Measurements from ENCODE around the gene SCYL3. TPM values are rescaled to one million over a fixed set of nuclear protein-coding genes. Genes with fewer than 3 reads are reported as not detected.

Gene SCYL3
- total and polyA plus RNA-seq, 2 of the 13 experiments (the other 11 are each of a cell fraction or from before 2014, with no cell fraction given), result 3.3 to 4.9 TPM

DNA sequence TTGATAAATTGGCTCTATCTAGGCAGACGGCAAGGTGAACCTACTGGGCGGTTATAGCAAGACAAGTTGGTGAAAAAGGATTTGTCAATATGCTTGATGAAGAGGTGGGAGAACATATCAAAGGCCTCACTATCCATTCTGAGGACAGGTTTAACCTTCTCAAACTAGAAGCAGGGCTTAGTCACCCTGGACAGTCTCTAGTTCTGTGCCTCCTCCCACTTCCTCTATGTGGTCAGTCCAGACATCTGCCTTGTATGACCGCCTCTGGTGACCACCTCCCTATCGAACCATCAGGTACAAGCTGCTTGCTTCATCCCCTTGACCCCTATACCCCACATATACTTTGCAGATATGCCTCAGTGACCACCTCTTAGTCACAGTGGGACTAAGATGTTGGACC is 2.3 kb upstream of the SCYL3 start:
- ATAC-seq, result no peak
- no peak overlapping the region for H3K27ac ChIP-seq (ENCODE audit: extremely low read length, insufficient read depth, low read length)
- no peak overlapping the region for H3K9ac ChIP-seq (ENCODE audit: insufficient read depth, low read depth, low read length)
- no peak for FAIRE-seq
- H2AFZ ChIP-seq (ENCODE audit: low read length), result peak overlapping the region; percentile 21
- no peak for DNase-seq (ENCODE audit: low spot score)
- WGBS (ENCODE audit: low lambda C conversion rate), result 70% methylated on average over 4 of the region's 4 CpGs
- no peak overlapping the region for H3K4me3 ChIP-seq (replicated peaks in 1 of 3; ENCODE audit: insufficient read depth in 1 of 3, low read depth in 2 of 3, low read length in 3 of 3)
- intact Hi-C loops (cut with micrococcal nuclease; ENCODE audit: unreplicated experiment), result loop anchor here (10.0 kb wide), 2 partner anchors 169 to 1589 kb away; partner anchors contain the start of gene PRRC2C
- POLR2A ChIA-PET, result no interaction called here
- BruUV-seq (replicated peaks), result no TSS peak
- H3K79me2 ChIP-seq (ENCODE audit: insufficient read depth, low read length), result peaks cover 10% of the 10 kb centered on the region
- H4K20me1 ChIP-seq (ENCODE audit: insufficient read depth, low read length), result no peaks in the 10 kb centered on the region
- H3K4me2 ChIP-seq (ENCODE audit: low read depth, low read length), result peak overlapping the region; percentile 50
- peaks cover 1 to 4% of the 10 kb centered on the region in 2 experiments; a peak in 2 of 5 replicates for H3K27me3 ChIP-seq (ENCODE audit: control insufficient read depth in 1 of 2, insufficient read depth in 2 of 2, low read length in 2 of 2)
- CTCF ChIA-PET (ENCODE audit: low intra/inter-chr PET ratio, low total read pairs), result no interaction called here
- H3K9me3 ChIP-seq (ENCODE audit: low read length), result no peaks in the 10 kb centered on the region
- in situ Hi-C loops (cut with HindIII; ENCODE audit: extremely low pct_ligation_motif_present, low pct_unique_long_range_greater_than_20kb), result no loop called here
- no peaks in the 10 kb centered on the region for H3K36me3 ChIP-seq (replicated peaks in 1 of 2; ENCODE audit: control insufficient read depth in 1 of 2, insufficient read depth in 2 of 2, low read length in 2 of 2)
- H3K4me1 ChIP-seq (ENCODE audit: insufficient read depth, low read length), result peaks cover 32% of the 10 kb centered on the region
- no peak for TF ChIP-seq ZNF878 (CRISPR knock-in tag; IDR thresholded peaks at IDR 0.05)
- TF ChIP-seq, protein P1, sequence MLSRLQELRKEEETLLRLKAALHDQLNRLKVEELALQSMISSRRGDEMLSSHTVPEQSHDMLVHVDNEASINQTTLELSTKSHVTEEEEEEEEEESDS (CRISPR knock-in tag; IDR thresholded peaks at IDR 0.05; ENCODE audit: borderline replicate concordance), result 0 out of 2 replicates have a peak, but pooled peaks have one; percentile 29

DNA sequence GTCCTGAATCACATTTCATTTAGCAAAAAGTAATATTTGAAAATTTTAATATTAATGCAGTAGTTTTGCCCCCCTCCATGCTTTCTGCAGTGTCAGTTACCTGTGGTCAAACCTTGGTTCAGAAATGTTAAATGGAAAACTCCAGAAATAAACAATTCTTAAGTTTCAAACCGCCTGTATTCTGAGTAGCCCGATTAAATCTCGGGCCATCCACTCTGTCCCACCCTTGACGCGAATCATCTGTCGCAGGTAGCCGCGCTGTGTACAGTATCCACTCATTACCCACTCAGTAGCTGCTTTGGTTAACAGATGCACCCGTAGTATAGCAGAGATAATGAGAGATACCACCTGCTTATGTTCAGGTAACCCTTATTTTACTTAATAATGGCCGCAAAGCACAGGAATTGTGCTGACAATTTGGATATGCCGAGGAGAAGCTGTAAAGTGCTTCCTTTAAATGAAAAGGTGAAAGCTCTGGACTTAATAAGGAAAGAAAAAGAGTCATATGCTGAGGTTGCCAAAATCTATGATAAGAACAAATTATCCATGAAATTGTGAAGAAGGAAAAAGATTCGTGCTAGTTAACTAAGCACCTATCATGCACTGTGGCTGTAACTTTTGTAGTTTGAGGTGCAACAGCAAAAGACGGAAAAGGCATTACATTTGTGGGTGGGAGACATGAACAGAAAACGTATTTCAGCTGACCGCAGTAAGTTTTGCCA is 889 bp upstream of the SCYL3 start:
- BruUV-seq (replicated peaks), result TSS peak; percentile 99
- intact Hi-C loops (cut with micrococcal nuclease; ENCODE audit: unreplicated experiment), result loop anchor here (5.0 to 10.0 kb wide), 3 partner anchors 170 to 1590 kb away; partner anchors contain the start of genes F5 and PRRC2C
- CTCF ChIA-PET (ENCODE audit: low intra/inter-chr PET ratio, low total read pairs), result no interaction called here
- no peak for TF ChIP-seq ZNF550 (CRISPR knock-in tag; IDR thresholded peaks at IDR 0.05; ENCODE audit: borderline replicate concordance)
- TF ChIP-seq, protein P2, sequence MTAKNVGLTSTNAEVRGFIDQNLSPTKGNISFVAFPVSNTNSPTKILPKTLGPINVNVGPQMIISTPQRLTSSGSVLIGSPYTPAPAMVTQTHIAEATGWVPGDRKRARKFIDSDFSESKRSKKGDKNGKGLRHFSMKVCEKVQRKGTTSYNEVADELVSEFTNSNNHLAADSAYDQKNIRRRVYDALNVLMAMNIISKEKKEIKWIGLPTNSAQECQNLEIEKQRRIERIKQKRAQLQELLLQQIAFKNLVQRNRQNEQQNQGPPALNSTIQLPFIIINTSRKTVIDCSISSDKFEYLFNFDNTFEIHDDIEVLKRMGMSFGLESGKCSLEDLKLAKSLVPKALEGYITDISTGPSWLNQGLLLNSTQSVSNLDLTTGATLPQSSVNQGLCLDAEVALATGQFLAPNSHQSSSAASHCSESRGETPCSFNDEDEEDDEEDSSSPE (CRISPR knock-in tag; IDR thresholded peaks at IDR 0.05), result 0 out of 2 replicates have a peak, but pooled peaks have one; percentile 2
- no peak for TF ChIP-seq ZNF816 (CRISPR knock-in tag; IDR thresholded peaks at IDR 0.05; ENCODE audit: borderline replicate concordance)
- TF ChIP-seq, protein P3, sequence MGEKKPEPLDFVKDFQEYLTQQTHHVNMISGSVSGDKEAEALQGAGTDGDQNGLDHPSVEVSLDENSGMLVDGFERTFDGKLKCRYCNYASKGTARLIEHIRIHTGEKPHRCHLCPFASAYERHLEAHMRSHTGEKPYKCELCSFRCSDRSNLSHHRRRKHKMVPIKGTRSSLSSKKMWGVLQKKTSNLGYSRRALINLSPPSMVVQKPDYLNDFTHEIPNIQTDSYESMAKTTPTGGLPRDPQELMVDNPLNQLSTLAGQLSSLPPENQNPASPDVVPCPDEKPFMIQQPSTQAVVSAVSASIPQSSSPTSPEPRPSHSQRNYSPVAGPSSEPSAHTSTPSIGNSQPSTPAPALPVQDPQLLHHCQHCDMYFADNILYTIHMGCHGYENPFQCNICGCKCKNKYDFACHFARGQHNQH (CRISPR knock-in tag; IDR thresholded peaks at IDR 0.05), result 0 out of 2 replicates have a peak, but pooled peaks have one; percentile 6
- TF ChIP-seq TOE1 (CRISPR knock-in tag; IDR thresholded peaks at IDR 0.05), result no peak
- TF ChIP-seq RARA (CRISPR knock-in tag; IDR thresholded peaks at IDR 0.05), result 0 out of 2 replicates have a peak, but pooled peaks have one; percentile 1
- TF ChIP-seq KDM4B (CRISPR knock-in tag; IDR thresholded peaks at IDR 0.05), result 0 out of 2 replicates have a peak, but pooled peaks have one; percentile 2
- TF ChIP-seq RNF2 (conservative IDR thresholded peaks at IDR 0.05; ENCODE audit: low read depth), result 0 out of 2 replicates have a peak, but pooled peaks have one; percentile 16
- 0 out of 2 replicates have a peak, but pooled peaks have one; percentile 30 for TF ChIP-seq ZNF598 (CRISPR knock-in tag; IDR thresholded peaks at IDR 0.05; ENCODE audit: borderline replicate concordance)
- TF ChIP-seq MAFK (conservative IDR thresholded peaks at IDR 0.05 in 1 of 2, IDR thresholded peaks at IDR 0.05 in 1 of 2; ENCODE audit: low read length in 2 of 2), result 0 out of 4 replicates have a peak, but pooled peaks of 1 of the 2 experiments have one; percentile 19

More for the DNA sequence above, 889 bp upstream of the SCYL3 start:
- H3K27ac ChIP-seq (ENCODE audit: extremely low read length, insufficient read depth, low read length), result peak overlapping the region; percentile 99
- no peak for ATAC-seq
- H3K27me3 ChIP-seq (ENCODE audit: control insufficient read depth in 1 of 2, insufficient read depth in 2 of 2, low read length in 2 of 2), result peaks cover 0 to 4% of the 10 kb centered on the region in 2 experiments; a peak in 1 of 5 replicates
- H2AFZ ChIP-seq (ENCODE audit: low read length), result peak overlapping the region; percentile 17
- WGBS (ENCODE audit: low lambda C conversion rate), result 65% methylated on average over 15 of the region's 15 CpGs
- FAIRE-seq, result peak; percentile 30
- POLR2A ChIA-PET, result interaction anchor here (0.9 to 2.6 kb wide), 8 partner anchors 9 to 637 kb away, joined by 3 to 14 read pairs (median 5); partner anchors contain the start of genes F5, GORAB, KIFAP3 and METTL18
- peak overlapping the region; percentile 83 for H3K4me2 ChIP-seq (ENCODE audit: low read depth, low read length)
- H4K20me1 ChIP-seq (ENCODE audit: insufficient read depth, low read length), result no peaks in the 10 kb centered on the region
- DNase-seq (ENCODE audit: low spot score), result no peak
- peaks cover 17% of the 10 kb centered on the region for H3K79me2 ChIP-seq (ENCODE audit: insufficient read depth, low read length)
- H3K9me3 ChIP-seq (ENCODE audit: low read length), result no peaks in the 10 kb centered on the region
- in situ Hi-C loops (cut with HindIII; ENCODE audit: extremely low pct_ligation_motif_present, low pct_unique_long_range_greater_than_20kb), result no loop called here
- peak overlapping the region; percentile 33 to 90 (median 87) for H3K4me3 ChIP-seq (replicated peaks in 1 of 3; ENCODE audit: insufficient read depth in 1 of 3, low read depth in 2 of 3, low read length in 3 of 3)
- H3K9ac ChIP-seq (ENCODE audit: insufficient read depth, low read depth, low read length), result peak overlapping the region; percentile 95
- H3K36me3 ChIP-seq (replicated peaks in 1 of 2; ENCODE audit: control insufficient read depth in 1 of 2, insufficient read depth in 2 of 2, low read length in 2 of 2), result no peaks in the 10 kb centered on the region
- peaks cover 36% of the 10 kb centered on the region for H3K4me1 ChIP-seq (ENCODE audit: insufficient read depth, low read length)

All from HepG2 (cell line).